H1 (cell line): ENCODE data around the gene ASZ1. TPM values are rescaled to one million over a fixed set of nuclear protein-coding genes. Genes with fewer than 3 reads are reported as not detected.

Experiments used
- CTCF ChIA-PET: fragments of 300-600 bp; sonication (Branson Sonifier 250); formaldehyde crosslinking; loops from one replicate; lab custom pipeline; 2021; ENCODE audit not compliant: partially characterized antibody; lab: Charles Lee
- POLR2A ChIA-PET: fragments of 300-600 bp; sonication (Branson Sonifier 250); formaldehyde crosslinking; loops from one replicate; lab custom pipeline; 2021; ENCODE audit warnings: inconsistent platforms; ENCODE audit not compliant: partially characterized antibody; lab: Charles Lee
- DNase-seq, 2 experiments: peaks; one replicate each; pipeline versions ENCODE4 v3.0.0 to v3.0.0-alpha.2; 2010 to 2022; ENCODE audit warnings: low spot score in 2 of 2, low read depth in 1 of 2, mixed read lengths in 1 of 2
- FAIRE-seq: peaks from 2 replicates; lab custom pipeline; 2011; peaks lifted over from hg19 to GRCh38; lab: Jason Lieb, UNC
- H2AFZ ChIP-seq: 2 replicates; pipeline ENCODE4 v1.8.1; 2012; ENCODE audit warnings: low read length, inconsistent platforms
- H2AK5ac ChIP-seq: 2 replicates; pipeline ENCODE4 v1.6.1; 2013; ENCODE audit warnings: low read depth, low read length
- H2BK120ac ChIP-seq: replicated peaks from 2 replicates; pipeline ENCODE3; 2013; ENCODE audit warnings: low read depth, low read length, inconsistent platforms
- H2BK12ac ChIP-seq: 2 replicates; pipeline ENCODE4 v1.6.1; 2013; ENCODE audit warnings: low read depth, low read length
- H2BK15ac ChIP-seq: 2 replicates; pipeline ENCODE4 v1.6.1; 2013; ENCODE audit warnings: low read length
- H2BK20ac ChIP-seq: 2 replicates; pipeline ENCODE4 v1.6.1; 2013; ENCODE audit warnings: low read length
- H2BK5ac ChIP-seq: 2 replicates; pipeline ENCODE4 v1.6.1; 2013; ENCODE audit warnings: low read depth, low read length
- H3K14ac ChIP-seq: 2 replicates; pipeline ENCODE4 v1.6.1; 2013; ENCODE audit warnings: inconsistent platforms; ENCODE audit not compliant: insufficient read length
- H3K18ac ChIP-seq: 2 replicates; pipeline ENCODE4 v1.6.1; 2013; ENCODE audit warnings: low read length; ENCODE audit errors: extremely low read depth
- H3K23ac ChIP-seq: 2 replicates; pipeline ENCODE4 v1.6.1; 2013; ENCODE audit warnings: inconsistent platforms; ENCODE audit not compliant: insufficient read length
- H3K23me2 ChIP-seq: 2 replicates; pipeline ENCODE4 v1.6.1; 2013; ENCODE audit warnings: low read depth, low read length
- H3K27ac ChIP-seq: 2 replicates; pipeline ENCODE4 v1.6.1; 2011; ENCODE audit warnings: low read depth, low read length, inconsistent platforms
- H3K27me3 ChIP-seq, 4 experiments: replicated peaks in 1 of 4; 1 replicate in 1 of 4; 2 replicates in 3 of 4; pipeline versions ENCODE4 v1.6.1 to v1.8.1; 2011 to 2013; ENCODE audit warnings: low read length in 3 of 4, mild to moderate bottlenecking in 3 of 4, inconsistent platforms in 2 of 4, mixed read lengths in 2 of 4, moderate library complexity in 1 of 4; ENCODE audit not compliant: control insufficient read depth in 3 of 4, insufficient read depth in 3 of 4; ENCODE audit errors: extremely low read depth in 1 of 4
- H3K36me3 ChIP-seq, 4 experiments: 2 replicates each; pipeline versions ENCODE4 v1.6.1 to v1.8.1; 2011 to 2013; ENCODE audit warnings: mild to moderate bottlenecking in 4 of 4, low read length in 3 of 4, moderate library complexity in 2 of 4, control low read depth in 1 of 4, inconsistent platforms in 1 of 4; ENCODE audit not compliant: insufficient read depth in 4 of 4, control insufficient read depth in 2 of 4
- H3K4ac ChIP-seq: replicated peaks from 2 replicates; pipeline ENCODE3; 2013; ENCODE audit warnings: low read length, low read depth, mixed read lengths, inconsistent platforms; ENCODE audit not compliant: insufficient read length
- H3K4me1 ChIP-seq, 4 experiments: replicated peaks in 1 of 4; 1 replicate in 1 of 4; 2 replicates in 3 of 4; pipeline versions ENCODE4 v1.6.1 to v1.8.1; 2011 to 2013; ENCODE audit warnings: low read length in 3 of 4, inconsistent platforms in 2 of 4, mixed read lengths in 1 of 4; ENCODE audit not compliant: insufficient read depth in 4 of 4, control insufficient read depth in 3 of 4
- H3K4me2 ChIP-seq, 2 experiments: 2 replicates each; pipeline versions ENCODE4 v1.6.1 to v1.8.1; 2011 to 2013; ENCODE audit warnings: low read depth in 2 of 2, low read length in 2 of 2, control low read depth in 1 of 2, inconsistent platforms in 1 of 2, mild to moderate bottlenecking in 1 of 2; ENCODE audit not compliant: insufficient read depth in 1 of 2
- H3K4me3 ChIP-seq, 4 experiments: fragments of 200-600, 300-600 bp in 1 of 4; sonication (generic), shearing (Covaris generic), sonication (Bioruptor Twin) in 1 of 4; 2 replicates each; pipeline versions ENCODE4 v1.5.1 to v1.8.1; 2011 to 2016; ENCODE audit warnings: low read length in 4 of 4, low read depth in 3 of 4, control low read depth in 2 of 4, inconsistent platforms in 2 of 4, mild to moderate bottlenecking in 2 of 4, mixed read lengths in 1 of 4, moderate library complexity in 1 of 4; ENCODE audit not compliant: insufficient read depth in 2 of 4; ENCODE audit errors: extremely low read depth in 1 of 4
- H3K56ac ChIP-seq: replicated peaks from 2 replicates; pipeline ENCODE3; 2013; ENCODE audit warnings: low read depth, mild to moderate bottlenecking, mixed read lengths, low read length, inconsistent platforms; ENCODE audit not compliant: insufficient read length
- H3K79me1 ChIP-seq: 2 replicates; pipeline ENCODE4 v1.6.1; 2013; ENCODE audit warnings: low read depth, low read length, control low read depth
- H3K79me2 ChIP-seq, 2 experiments: 2 replicates each; pipeline versions ENCODE4 v1.6.1 to v1.8.1; 2012 to 2013; ENCODE audit warnings: low read length in 2 of 2, mild to moderate bottlenecking in 2 of 2, inconsistent platforms in 1 of 2; ENCODE audit not compliant: insufficient read depth in 2 of 2, control insufficient read depth in 1 of 2
- H3K9ac ChIP-seq, 4 experiments: replicated peaks in 1 of 4; 1 replicate in 1 of 4; 2 replicates in 3 of 4; pipeline versions ENCODE4 v1.6.1 to v1.8.1; 2011 to 2013; ENCODE audit warnings: low read depth in 3 of 4, low read length in 3 of 4, control low read depth in 2 of 4, mild to moderate bottlenecking in 2 of 4, moderate library complexity in 2 of 4, inconsistent platforms in 1 of 4; ENCODE audit errors: extremely low read depth in 1 of 4
- H3K9me3 ChIP-seq, 2 experiments: 2 replicates each; pipeline versions ENCODE4 v1.6.1 to v1.8.1; 2012 to 2013; ENCODE audit warnings: mild to moderate bottlenecking in 2 of 2, moderate library complexity in 2 of 2, control low read depth in 1 of 2, inconsistent platforms in 1 of 2, low read depth in 1 of 2, low read length in 1 of 2, mixed read lengths in 1 of 2; ENCODE audit not compliant: insufficient read depth in 2 of 2
- H4K20me1 ChIP-seq, 2 experiments: replicated peaks in 1 of 2; 2 replicates each; pipeline versions ENCODE3 to v1.8.1; 2011 to 2013; ENCODE audit warnings: inconsistent platforms in 2 of 2, low read length in 2 of 2, mild to moderate bottlenecking in 1 of 2; ENCODE audit not compliant: insufficient read depth in 2 of 2, control insufficient read depth in 1 of 2
- H4K5ac ChIP-seq: 2 replicates; pipeline ENCODE4 v1.6.1; 2013; ENCODE audit warnings: low read length, low read depth, mixed read lengths, inconsistent platforms; ENCODE audit not compliant: insufficient read length
- H4K8ac ChIP-seq: 2 replicates; pipeline ENCODE4 v1.8.0; 2013; ENCODE audit warnings: mild to moderate bottlenecking, moderate library complexity, low read length, inconsistent platforms; ENCODE audit not compliant: insufficient read depth; ENCODE audit errors: extremely low read depth
- H4K91ac ChIP-seq: replicated peaks from 2 replicates; pipeline ENCODE3; 2013; ENCODE audit warnings: low read length, mixed read lengths, inconsistent platforms; ENCODE audit not compliant: insufficient read length
- SP1 ChIP-seq: IDR thresholded peaks from 2 replicates; pipeline ENCODE4 v1.6.1; 2011; ENCODE audit warnings: low read depth, low read length
- WGBS, 2 experiments: shearing (Covaris generic) in 1 of 2; methylation state at CpG; one replicate each; pipeline versions ENCODE4 v1.1.6 to v1.1.7; 2013 to 2015; ENCODE audit warnings: low lambda C conversion rate in 2 of 2, mixed read lengths in 2 of 2, inconsistent platforms in 1 of 2, low coverage in 1 of 2, missing lambda C conversion rate in 1 of 2; ENCODE audit not compliant: insufficient replicate concordance in 2 of 2, insufficient coverage in 1 of 2, insufficient read length in 1 of 2; ENCODE audit errors: extremely low coverage in 1 of 2, missing lambda C conversion rate in 1 of 2; 5-methylcytosine and 5-hydroxymethylcytosine counted together
- polyA plus RNA-seq, 7 experiments: library from polyadenylated mRNA; depleted of rRNA in 3 of 7; stranded (reverse) in 5 of 7; unstranded in 2 of 7; fragments of >200 nt in 5 of 7; fragments of 200-250 nt in 2 of 7; gene quantifications; 1 replicate in 5 of 7; 2 replicates in 1 of 7; 4 replicates in 1 of 7; pipeline versions ENCODE4 v1.2.1 to v1.2.3, GENCODE V29; 2011 to 2013; ENCODE audit warnings: missing spikeins in 2 of 7, mixed read lengths in 2 of 7
- total RNA-seq: library from RNA; stranded (reverse); fragmentation: NEBNext Ultra II Directional; extraction: Animal tissue kit (Norgen Biotek cat#: 25700); gene quantifications from 2 replicates; pipeline ENCODE4 v1.2.1, GENCODE V29; 2021

The ASZ1 gene
- total and polyA plus RNA-seq, 2 of the 8 experiments (the other 6 are each of a cell fraction or from before 2014, with no cell fraction given) = not detected

DNA sequence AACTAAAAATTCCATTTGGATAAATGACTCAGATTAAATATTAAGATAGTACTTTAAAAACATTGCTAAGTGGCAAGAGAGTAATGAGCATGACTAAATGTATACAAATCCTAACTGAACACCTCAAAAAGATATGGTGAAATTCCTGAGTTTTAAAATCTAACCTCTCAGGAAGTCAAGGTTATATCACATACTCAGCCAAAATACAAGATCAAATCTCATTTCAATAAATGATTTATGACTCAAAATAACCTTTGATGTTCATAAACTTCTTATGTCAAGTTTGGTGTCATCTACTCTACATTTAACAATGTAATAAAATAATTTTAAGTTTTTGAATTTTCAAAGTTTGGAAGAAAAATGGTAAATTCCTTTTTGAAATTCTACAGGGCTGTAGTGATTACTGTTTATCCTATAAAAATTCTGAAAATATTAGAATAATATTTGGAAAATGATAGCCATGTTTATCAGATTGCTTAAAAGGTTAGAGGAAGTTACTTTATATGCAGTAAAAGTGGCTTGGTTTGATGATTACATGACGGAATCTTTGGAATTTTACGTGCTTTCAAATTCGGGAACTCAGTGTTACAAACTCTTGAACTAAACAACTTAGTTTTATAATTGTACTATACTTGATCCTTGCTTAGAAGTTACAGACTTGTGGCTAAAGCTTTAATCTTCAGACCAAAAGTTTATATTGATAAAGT lies 43.7 kb downstream of the ASZ1 start:
- no peak for DNase-seq
- no peak for TF ChIP-seq SP1

More for the DNA sequence above, 43.7 kb downstream of the ASZ1 start:
- Histone ChIP-seq H3K4me1 (no peaks in the 10 kb centered on the region), H3K4ac (no peak overlapping the region), H3K9ac (no peak overlapping the region), H3K27ac (no peak overlapping the region), H3K56ac (no peak overlapping the region), H3K4me2 (no peak overlapping the region), H3K23ac (no peak overlapping the region), H3K36me3 (no peaks in the 10 kb centered on the region), H2BK12ac (no peak overlapping the region), H2AFZ (no peak overlapping the region), H4K8ac (no peak overlapping the region), H3K9me3 (no peaks in the 10 kb centered on the region), H2BK5ac (no peak overlapping the region), H3K23me2 (no peaks in the 10 kb centered on the region), H3K27me3 (peaks cover 0 to 2% (median 0%) of the 10 kb centered on the region in 4 experiments; a peak in 1 of 7 replicates), H3K79me2 (no peaks in the 10 kb centered on the region), H4K20me1 (no peaks in the 10 kb centered on the region), H3K18ac (no peak overlapping the region), H2BK15ac (no peak overlapping the region), H3K79me1 (no peaks in the 10 kb centered on the region), H3K4me3 (no peak overlapping the region), H4K91ac (no peak overlapping the region), H2BK120ac (no peak overlapping the region), H2BK20ac (no peak overlapping the region), H2AK5ac (no peak overlapping the region), H3K14ac (no peak overlapping the region), H4K5ac (no peak overlapping the region)
- FAIRE-seq = no peak
- CTCF ChIA-PET = interaction anchor here (1.0 to 1.2 kb wide), 2 partner anchors 22 to 171 kb away, joined by 7 to 8 read pairs; no protein-coding TSS in a partner anchor
- 87% methylated on average over 3 of the region's 3 CpGs; no CpG with 5 or more reads in 1 of the 2 experiments for WGBS, 2 experiments
- POLR2A ChIA-PET = no interaction called here
